Activated naive CD4-positive, alpha-beta T cell treated with anti-CD3 and anti-CD28 coated beads, Interleukin-2, amount 10 ng/mL, durations not matched to agents 5 hours and 36 hours (primary cell): ENCODE results near the gene COPE. TPM values are rescaled to one million over a fixed set of nuclear protein-coding genes. Genes with fewer than 3 reads are reported as not detected.

Experiments
- total RNA-seq, 2 experiments: library from RNA; stranded (reverse); gene quantifications; one replicate each; pipeline ENCODE4 v1.2.3, GENCODE V29; 2021

COPE gene
- 100 to 1,000 TPM; 256 to 260 TPM for total RNA-seq

DNA sequence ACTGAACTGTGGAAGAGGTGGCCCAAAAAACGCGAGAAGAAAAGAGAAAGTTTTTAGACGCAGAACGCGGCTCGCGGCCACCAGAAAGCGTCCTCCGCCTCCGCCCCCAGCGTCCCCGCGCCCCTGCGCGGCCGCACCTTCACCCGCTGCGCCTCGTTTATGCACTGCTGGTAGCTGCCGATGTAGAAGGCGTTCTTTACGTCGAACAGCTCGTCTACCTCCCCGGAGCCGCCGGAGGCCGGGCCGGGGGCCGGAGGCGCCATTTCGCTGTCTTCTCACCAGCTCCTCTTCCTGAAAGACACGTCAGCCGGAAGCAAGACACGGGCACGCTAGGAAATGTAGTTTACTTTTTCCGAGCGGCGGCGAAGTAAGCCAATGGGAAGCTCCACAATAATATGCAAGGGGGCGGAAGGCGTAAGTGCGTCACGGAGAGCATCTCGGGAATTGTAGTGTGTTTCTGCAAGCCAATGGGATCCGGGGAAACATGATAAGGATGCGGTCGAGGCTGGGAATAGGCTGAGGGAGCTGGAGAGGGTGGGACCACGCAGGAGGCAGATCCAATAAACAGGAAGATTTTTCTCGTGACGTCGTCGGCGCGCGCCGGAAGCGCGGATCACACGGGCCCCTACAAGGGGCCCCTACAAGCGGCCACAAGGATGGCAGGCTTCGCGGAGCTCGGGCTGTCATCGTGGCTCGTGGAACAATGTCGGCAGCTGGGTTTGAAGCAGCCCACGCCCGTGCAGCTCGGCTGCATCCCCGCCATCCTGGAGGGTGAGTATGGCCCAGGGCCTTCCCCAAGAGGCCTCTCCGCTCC lies at the start of gene COPE, which contains the start of gene DDX49:
COPE (minus strand) TSS at position 302 of the 814 bp plus-strand sequence; CDS start at position 263, 39 bp downstream.
DDX49 (plus strand) TSS at position 630 of the 814 bp plus-strand sequence; CDS start at position 657, 27 bp downstream.

DNA sequence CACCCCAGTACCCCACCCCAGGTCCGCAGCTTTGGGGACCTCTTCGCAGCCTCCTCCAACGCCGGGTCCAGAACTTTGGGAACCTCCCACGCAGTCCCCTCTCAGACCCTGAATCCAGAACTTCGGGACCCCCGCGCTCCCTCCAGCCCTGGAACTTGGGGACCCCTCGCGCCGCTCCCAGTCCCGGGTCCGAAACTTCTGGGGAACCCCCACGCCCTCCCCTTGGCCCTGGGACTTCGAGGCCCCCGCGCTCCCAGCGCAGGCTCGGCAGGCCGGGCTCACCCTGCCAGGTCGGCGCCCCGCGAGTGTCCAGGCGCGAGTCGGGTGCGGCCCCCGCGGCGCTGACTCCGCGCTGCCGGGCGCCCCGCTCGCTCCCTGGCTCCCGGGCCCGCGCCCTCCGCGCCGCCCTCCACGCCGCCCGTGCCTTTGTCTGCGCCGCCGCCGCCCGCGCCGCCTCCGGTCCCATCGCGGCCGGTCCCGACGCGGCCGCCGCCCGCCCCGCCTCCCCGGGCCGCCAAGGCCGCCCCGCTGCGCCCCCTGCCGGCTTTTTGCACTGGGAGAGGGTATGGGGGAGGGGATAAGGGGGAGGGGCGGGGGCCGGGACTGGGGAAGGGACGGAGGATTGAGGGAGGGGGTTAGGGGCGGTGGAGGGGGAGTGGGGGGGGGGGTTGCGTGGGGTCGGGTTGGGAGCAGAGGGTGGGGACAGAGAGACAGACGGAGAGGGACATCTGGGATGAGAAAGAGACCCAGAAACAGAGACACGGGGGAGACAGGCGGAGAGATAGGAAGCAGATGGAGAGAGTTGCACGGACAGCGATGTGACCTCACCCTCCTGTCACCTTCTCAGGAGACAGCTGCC lies 21.8 kb upstream of the COPE start, which contains the start of gene HOMER3:
HOMER3 (minus strand) TSS at position 449 of the 859 bp plus-strand sequence. CDS start 2,235 bp downstream, outside the sequence.

DNA sequence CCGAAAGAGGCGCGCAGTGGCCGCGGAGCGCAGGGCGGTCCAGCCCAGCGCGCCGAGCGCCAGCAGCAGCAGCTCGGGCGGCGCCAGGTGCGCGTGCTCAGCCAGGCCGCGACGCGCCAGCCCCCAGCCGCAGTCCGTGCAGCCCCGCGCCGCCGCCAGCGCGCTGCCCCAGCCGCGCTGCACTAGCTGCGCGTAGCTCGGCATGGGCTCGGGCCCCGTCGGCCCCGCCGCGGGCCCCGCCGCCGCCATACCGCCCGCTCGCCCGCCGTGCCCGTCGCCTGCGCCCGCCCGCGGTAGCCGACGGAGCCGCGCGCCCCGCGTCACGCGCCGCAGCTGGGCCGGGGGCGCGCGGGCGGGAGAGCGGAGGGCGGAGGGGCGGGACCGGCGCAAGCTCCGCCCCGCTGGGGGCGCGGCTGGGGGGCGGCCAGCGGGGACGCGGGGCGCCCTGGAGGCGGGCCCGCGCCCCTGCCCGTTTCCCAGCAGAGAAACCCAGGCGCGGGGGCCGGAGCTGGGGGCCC lies 23.3 kb downstream of the COPE start, which contains the start of gene CERS1:
CERS1 (minus strand) TSS at position 335 of the 518 bp plus-strand sequence; CDS start at position 249, 86 bp downstream.

Other genes with a start within 250 kb of the COPE start
- gene CRTC1, start 235.7 kb downstream of the COPE start, total RNA-seq = 1 to 10 TPM; 9.4 to 9.7 TPM
- not detected for gene COMP, start 128.1 kb downstream of the COPE start, total RNA-seq
- 10 to 100 TPM; 76.8 to 82.2 TPM for gene UPF1, start 87.4 kb downstream of the COPE start, total RNA-seq
- gene CERS1, start 23.2 kb downstream of the COPE start, total RNA-seq = not detected
- 10 to 100 TPM; 40.9 to 42.9 TPM for gene DDX49, start 328 bp upstream of the COPE start, total RNA-seq
- not detected for gene HOMER3, start 21.8 kb upstream of the COPE start, total RNA-seq
- gene SUGP2, start 114.1 kb upstream of the COPE start, total RNA-seq = 100 to 1,000 TPM; 124 to 134 TPM
- 10 to 100 TPM; 30.0 to 33.5 TPM for gene ARMC6, start 114.2 kb upstream of the COPE start, total RNA-seq
- 10 to 100 TPM; 23.6 to 25.9 TPM for gene SLC25A42, start 144.6 kb upstream of the COPE start, total RNA-seq
- gene TMEM161A, start 219.1 kb upstream of the COPE start, total RNA-seq = 10 to 100 TPM; 21.2 to 21.6 TPM